OCI-LY3 (cell line): ENCODE data around the gene HSPBP1.

ENCODE experiments used
- H2AFZ ChIP-seq: fragments of 200-600, 300-600 bp; shearing (Covaris generic); 2 replicates; pipeline ENCODE4 v1.6.0; 2014; ENCODE audit warnings: antibody characterized with exemption, low read depth, low read length
- H3K27ac ChIP-seq: fragments of 200-600, 300-600 bp; sonication (generic); 2 replicates; pipeline ENCODE4 v1.5.1; 2014; ENCODE audit warnings: mild to moderate bottlenecking, low read length, moderate library complexity, mixed read lengths
- H3K27me3 ChIP-seq: fragments of 200-600, 300-600 bp; sonication (generic); 2 replicates; pipeline ENCODE4 v1.6.1; 2014; ENCODE audit warnings: low read depth, low read length, mixed read lengths
- H3K36me3 ChIP-seq: fragments of 200-600, 300-600 bp; sonication (generic); replicated peaks from 2 replicates; pipeline ENCODE3; 2014; ENCODE audit warnings: low read depth, low read length, mixed read lengths
- H3K4me1 ChIP-seq: fragments of 300-600, 200-600 bp; sonication (generic); 2 replicates; pipeline ENCODE4 v1.6.1; 2014; ENCODE audit warnings: low read length, mixed read lengths
- H3K4me2 ChIP-seq: fragments of 200-600, 300-600 bp; sonication (generic); 2 replicates; pipeline ENCODE4 v1.6.1; 2014; ENCODE audit warnings: low read length, mixed read lengths
- H3K4me3 ChIP-seq: fragments of 300-600, 200-600 bp; sonication (generic); 2 replicates; pipeline ENCODE4 v1.5.1; 2014; ENCODE audit warnings: antibody characterized with exemption, mild to moderate bottlenecking, low read length, moderate library complexity
- H3K79me2 ChIP-seq: fragments of 300-600, 200-600 bp; shearing (Covaris generic); 2 replicates; pipeline ENCODE4 v1.6.1; 2014; ENCODE audit warnings: mild to moderate bottlenecking, low read length, mixed read lengths
- H3K9ac ChIP-seq: fragments of 300-600, 200-600 bp; shearing (Covaris generic); 2 replicates; pipeline ENCODE4 v1.6.0; 2014; ENCODE audit warnings: mild to moderate bottlenecking, low read length, moderate library complexity
- H3K9me3 ChIP-seq: fragments of 200-600, 300-600 bp; shearing (Covaris generic); 2 replicates; pipeline ENCODE4 v1.6.1; 2014; ENCODE audit warnings: low read length, mixed read lengths; ENCODE audit not compliant: insufficient read depth
- H4K20me1 ChIP-seq: fragments of 200-600, 300-600 bp; sonication (generic); 2 replicates; pipeline ENCODE4 v1.6.1; 2016; ENCODE audit warnings: low read length, mixed read lengths; ENCODE audit not compliant: insufficient read depth
- CTCF ChIP-seq: fragments of 200-600, 300-600 bp; sonication (generic); IDR thresholded peaks from 2 replicates; pipeline ENCODE4 v1.5.1; 2014; ENCODE audit warnings: antibody characterized with exemption, low read length, low read depth
- EZH2phosphoT487 ChIP-seq: fragments of 200-600 bp; shearing (Covaris generic); IDR thresholded peaks from 2 replicates; pipeline ENCODE4 v1.6.1; 2018; ENCODE audit warnings: antibody characterized with exemption, mixed run types, low read depth

Gene HSPBP1

GRCh38 chr19:55255618-55256423 lies 24.1 kb downstream of the HSPBP1 start:
- TF ChIP-seq CTCF (no peak), EZH2phosphoT487 (no peak)
- Histone ChIP-seq H3K4me2 (peak overlapping the region; percentile 100), H3K4me1 (peaks cover 59% of the 10 kb centered on the region), H3K36me3 (peaks cover 56% of the 10 kb centered on the region), H3K27ac (peak overlapping the region; percentile 99), H3K27me3 (no peaks in the 10 kb centered on the region), H3K4me3 (peak overlapping the region; percentile 97), H3K79me2 (peaks cover 88% of the 10 kb centered on the region), H3K9ac (peak overlapping the region; percentile 99), H3K9me3 (no peaks in the 10 kb centered on the region), H4K20me1 (peaks cover 49% of the 10 kb centered on the region), H2AFZ (no peak overlapping the region)

- no peak for TF ChIP-seq CTCF
- TF ChIP-seq EZH2phosphoT487, result no peak
- Histone ChIP-seq H3K9ac (peak overlapping the region; percentile 99), H2AFZ (no peak overlapping the region), H3K4me3 (peak overlapping the region; percentile 97), H4K20me1 (peaks cover 62% of the 10 kb centered on the region), H3K27me3 (no peaks in the 10 kb centered on the region), H3K36me3 (peaks cover 66% of the 10 kb centered on the region), H3K4me2 (peak overlapping the region; percentile 100), H3K79me2 (peaks cover 96% of the 10 kb centered on the region), H3K27ac (peak overlapping the region; percentile 99), H3K4me1 (peaks cover 51% of the 10 kb centered on the region), H3K9me3 (no peaks in the 10 kb centered on the region)
These were observed 25.3 kb downstream of the HSPBP1 start for GRCh38 chr19:55254625-55254977.

GRCh38 chr19:55253842-55254624 lies 25.9 kb downstream of the HSPBP1 start:
- peaks cover 49% of the 10 kb centered on the region for H3K4me1 ChIP-seq
- H3K27me3 ChIP-seq, result no peaks in the 10 kb centered on the region
- peaks cover 66% of the 10 kb centered on the region for H3K36me3 ChIP-seq
- peak overlapping the region; percentile 97 for H3K4me3 ChIP-seq
- H3K9me3 ChIP-seq, result no peaks in the 10 kb centered on the region
- TF ChIP-seq EZH2phosphoT487, result no peak
- peak; percentile 14; the same call in 1 of the 2 replicates for TF ChIP-seq CTCF
- H4K20me1 ChIP-seq, result peaks cover 67% of the 10 kb centered on the region
- peak overlapping the region; percentile 99 for H3K9ac ChIP-seq
- peak overlapping the region; percentile 100 for H3K4me2 ChIP-seq
- peaks cover 98% of the 10 kb centered on the region for H3K79me2 ChIP-seq
- no peak overlapping the region for H2AFZ ChIP-seq
- H3K27ac ChIP-seq, result peak overlapping the region; percentile 99
